Ovary (tissue), 9 donors: ENCODE results near the gene GATB. TPM values are rescaled to one million over a fixed set of nuclear protein-coding genes. Genes with fewer than 3 reads are reported as not detected.

Source experiments
- DNase-seq, 5 donors: peaks; one replicate each; pipeline ENCODE4 v3.0.0-alpha.2; 2019 to 2020
- H3K27ac ChIP-seq, 2 donors: fragments of 200-600 bp; one replicate each; pipeline versions ENCODE4 v1.5.1 to v1.8.0; 2019 to 2022
- H3K27me3 ChIP-seq: fragments of 200-600 bp; one replicate; pipeline ENCODE4 v1.8.0; 2022
- H3K36me3 ChIP-seq: fragments of 200-600 bp; sonication (generic); one replicate; pipeline ENCODE4 v1.5.1; 2019
- H3K4me1 ChIP-seq: one replicate; pipeline ENCODE4 v1.8.1; 2013; ENCODE audit warnings: mild to moderate bottlenecking, moderate library complexity; ENCODE audit not compliant: insufficient read depth
- H3K4me3 ChIP-seq: fragments of 200-600 bp; sonication (generic); one replicate; pipeline ENCODE4 v1.5.1; 2017
- H3K9me3 ChIP-seq, 2 donors: fragments of 200-600 bp in 1 of 2; sonication (generic) in 1 of 2; one replicate each; pipeline versions ENCODE4 v1.5.1 to v1.8.1; 2013 to 2019; ENCODE audit warnings: mild to moderate bottlenecking in 1 of 2, moderate library complexity in 1 of 2
- CTCF ChIP-seq, 3 donors: fragments of 450-650 bp in 2 of 3; fragments of 200-600 bp in 1 of 3; IDR thresholded peaks; one replicate each; pipeline versions ENCODE4 v1.5.1 to v1.8.0; 2016 to 2022; ENCODE audit warnings: antibody characterized with exemption in 3 of 3, mild to moderate bottlenecking in 1 of 3
- EP300 ChIP-seq: sonication (generic); formaldehyde crosslinking; IDR thresholded peaks from one replicate; pipeline ENCODE4 v1.6.1; 2017; ENCODE audit warnings: antibody characterized with exemption
- POLR2A ChIP-seq: fragments of 450-650 bp; IDR thresholded peaks from one replicate; pipeline ENCODE4 v1.6.1; 2017; ENCODE audit warnings: antibody characterized with exemption, mild to moderate bottlenecking, moderate library complexity
- WGBS, 3 donors: extraction: QIAGEN DNeasy Blood & Tissue Kit in 1 of 3; methylation state at CpG; one replicate each; pipeline versions ENCODE4 v1.1.5 to v1.1.7; 2013 to 2017; 5-methylcytosine and 5-hydroxymethylcytosine counted together
- intact Hi-C, 4 donors: fragments of 100-400 bp; cut with DNase I; formaldehyde crosslinking; loops; one replicate each; pipeline versions ENCODE4 v1.11.0 to v1.15.1; 2022 to 2023
- polyA plus RNA-seq, 2 donors: library from polyadenylated mRNA; stranded (reverse); fragments of 200-250 nt in 1 of 2; fragments of 350-450 nt in 1 of 2; fragmentation: Illumina TruSeq in 1 of 2; extraction: RNeasy Lipid Tissue Mini Kit (QIAGEN cat#74804) in 1 of 2; gene quantifications; one replicate each; pipeline ENCODE4 v1.2.3, GENCODE V29; 2013 to 2014
- total RNA-seq, 7 donors: library from RNA; depleted of rRNA in 2 of 7; stranded (reverse); fragments of >200 nt in 2 of 7; fragmentation: NEBNext Ultra II Directional in 3 of 7; extraction: Animal tissue kit (Norgen Biotek cat#: 25700) in 3 of 7; gene quantifications; one replicate each; pipeline versions ENCODE4 v1.1.0 to v1.2.4, GENCODE V29; 2016 to 2023
- donor health status: DM: no; HTN: no; CAD: no; lungs with moderate emphysema.
- donor health status: DM: no; HTN: no; CAD: no.
- donor health status: Bipolar disorder and iron deficiency.
- donor health status: DM: yes; HTN: yes; CAD: no.
- donor health status: DM: no; HTN: no; CAD: no.
- donor health status: DM: yes; HTN: yes; CAD: no.

GATB gene
- total and polyA plus RNA-seq, 9 donors, result 10.0 to 21.3 (median 13.0) TPM

- Histone ChIP-seq H3K27me3 (no peaks in the 10 kb centered on the region), H3K9me3 (no peaks in the 10 kb centered on the region), H3K4me3 (no peak overlapping the region), H3K36me3 (no peaks in the 10 kb centered on the region), H3K4me1 (no peaks in the 10 kb centered on the region), H3K27ac (no peak overlapping the region)
- intact Hi-C loops, result no loop called here
- 61 to 81% (median 78%) methylated on average over 9 of the region's 9 CpGs for WGBS, 3 donors
- DNase-seq, result no peak
- TF ChIP-seq EP300, result no peak
- no peak for TF ChIP-seq CTCF (IDR thresholded peaks at IDR 0.05)
- TF ChIP-seq POLR2A, result no peak
Observed at GRCh38 chr4:151808120-151808529, 47.3 kb upstream of the GATB start.

GRCh38 chr4:151807220-151807619, 46.4 kb upstream of the GATB start:
- 71 to 74% (median 72%) methylated on average over 7 of the region's 7 CpGs for WGBS, 3 donors
- Histone ChIP-seq H3K36me3 (no peaks in the 10 kb centered on the region), H3K27ac (no peak overlapping the region), H3K9me3 (no peaks in the 10 kb centered on the region), H3K27me3 (no peaks in the 10 kb centered on the region), H3K4me1 (no peaks in the 10 kb centered on the region), H3K4me3 (no peak overlapping the region)
- DNase-seq, result no peak
- TF ChIP-seq EP300, result no peak
- no peak for TF ChIP-seq POLR2A
- no peak for TF ChIP-seq CTCF (IDR thresholded peaks at IDR 0.05)
- intact Hi-C loops, result no loop called here

- 9 to 30% (median 27%) methylated on average over 6 of the region's 6 CpGs for WGBS, 3 donors
- DNase-seq, result no peak
- no peaks in the 10 kb centered on the region for H3K4me1 ChIP-seq
- no peak overlapping the region for H3K27ac ChIP-seq
- H3K9me3 ChIP-seq, result no peaks in the 10 kb centered on the region
- intact Hi-C loops, result no loop called here
- no peak for TF ChIP-seq CTCF (IDR thresholded peaks at IDR 0.05)
- no peak for TF ChIP-seq EP300
- no peak for TF ChIP-seq POLR2A
- no peak overlapping the region for H3K4me3 ChIP-seq
- no peaks in the 10 kb centered on the region for H3K27me3 ChIP-seq
- no peaks in the 10 kb centered on the region for H3K36me3 ChIP-seq
Observed at GRCh38 chr4:151806511-151806927, 45.7 kb upstream of the GATB start.

GRCh38 chr4:151804821-151805220, 44.0 kb upstream of the GATB start:
- no peak for DNase-seq
- Histone ChIP-seq H3K27me3 (no peaks in the 10 kb centered on the region), H3K27ac (no peak overlapping the region), H3K4me3 (no peak overlapping the region), H3K9me3 (no peaks in the 10 kb centered on the region), H3K4me1 (no peaks in the 10 kb centered on the region), H3K36me3 (no peaks in the 10 kb centered on the region)
- intact Hi-C loops, result no loop called here
- 54 to 88% (median 74%) methylated on average over 1 of the region's 1 CpG for WGBS, 3 donors
- TF ChIP-seq EP300 (no peak), CTCF (IDR thresholded peaks at IDR 0.05) (no peak), POLR2A (no peak)
